IMR-90 (cell line): Measurements from ENCODE around the gene PCBP3.

Experiments
- MAFK ChIP-seq: IDR thresholded peaks from 2 replicates; pipeline ENCODE4 v1.6.1; 2012; ENCODE audit warnings: low read depth, low read length, improper control_type of control experiment
- TF ChIP-seq, protein P1 (sequence below): conservative IDR thresholded peaks from 2 replicates; pipeline ENCODE4 v1.5.1; 2012; ENCODE audit warnings: mild to moderate bottlenecking, low read depth, low read length, improper control_type of control experiment

DNA sequence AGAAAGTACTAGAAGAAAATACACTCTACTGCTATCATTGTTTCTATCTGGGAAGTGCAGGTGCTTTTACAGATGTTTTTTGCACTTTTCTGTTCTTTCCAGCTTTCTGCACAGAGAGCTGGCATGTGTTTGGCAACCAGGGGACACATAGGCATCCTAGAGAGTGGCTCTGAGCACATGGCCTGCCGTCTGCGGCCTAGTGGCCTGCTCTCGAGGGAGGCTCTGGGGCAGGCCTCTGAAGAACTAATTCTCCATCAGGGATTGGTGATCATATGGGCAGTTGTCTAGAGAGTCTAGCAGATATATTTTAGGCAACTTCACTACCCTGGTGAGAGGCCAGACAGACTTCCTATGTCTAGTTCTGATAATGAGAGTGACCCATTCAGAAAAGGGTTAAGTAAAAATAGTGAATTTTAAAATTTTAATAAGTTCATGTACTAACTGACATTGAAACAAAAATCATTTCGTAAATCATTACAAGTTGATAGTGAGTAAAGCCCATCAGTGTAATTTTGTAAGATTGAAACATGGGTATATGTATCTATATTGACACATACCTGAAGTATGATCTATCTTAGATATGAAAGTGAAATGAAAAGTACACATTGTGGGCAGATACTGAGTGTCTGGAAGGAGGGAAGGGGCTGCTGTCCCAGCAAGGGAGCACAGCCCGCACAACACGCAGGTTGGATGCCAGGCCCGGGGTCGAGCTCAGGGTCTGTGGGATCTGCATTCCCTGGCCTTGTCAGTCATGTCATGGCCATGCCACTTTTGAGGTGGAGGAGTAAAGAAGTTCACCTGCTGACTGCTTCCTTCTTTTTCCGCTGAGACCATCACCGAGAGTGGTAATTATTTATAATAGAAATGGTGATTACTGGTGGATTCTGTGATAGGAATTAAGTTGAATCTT is 79.8 kb downstream of the PCBP3 start:
- TF ChIP-seq, protein P1, sequence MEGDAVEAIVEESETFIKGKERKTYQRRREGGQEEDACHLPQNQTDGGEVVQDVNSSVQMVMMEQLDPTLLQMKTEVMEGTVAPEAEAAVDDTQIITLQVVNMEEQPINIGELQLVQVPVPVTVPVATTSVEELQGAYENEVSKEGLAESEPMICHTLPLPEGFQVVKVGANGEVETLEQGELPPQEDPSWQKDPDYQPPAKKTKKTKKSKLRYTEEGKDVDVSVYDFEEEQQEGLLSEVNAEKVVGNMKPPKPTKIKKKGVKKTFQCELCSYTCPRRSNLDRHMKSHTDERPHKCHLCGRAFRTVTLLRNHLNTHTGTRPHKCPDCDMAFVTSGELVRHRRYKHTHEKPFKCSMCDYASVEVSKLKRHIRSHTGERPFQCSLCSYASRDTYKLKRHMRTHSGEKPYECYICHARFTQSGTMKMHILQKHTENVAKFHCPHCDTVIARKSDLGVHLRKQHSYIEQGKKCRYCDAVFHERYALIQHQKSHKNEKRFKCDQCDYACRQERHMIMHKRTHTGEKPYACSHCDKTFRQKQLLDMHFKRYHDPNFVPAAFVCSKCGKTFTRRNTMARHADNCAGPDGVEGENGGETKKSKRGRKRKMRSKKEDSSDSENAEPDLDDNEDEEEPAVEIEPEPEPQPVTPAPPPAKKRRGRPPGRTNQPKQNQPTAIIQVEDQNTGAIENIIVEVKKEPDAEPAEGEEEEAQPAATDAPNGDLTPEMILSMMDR = no peak
- TF ChIP-seq MAFK = no peak
